ENCODE data around the gene GLRX3. TPM values are rescaled to one million over a fixed set of nuclear protein-coding genes. Genes with fewer than 3 reads are reported as not detected.

GLRX3 gene
- total RNA-seq, 1 experiment from 2014 or later = 98.1 TPM

- ChIA-PET CTCF (no interaction called here), POLR2A (ENCODE audit: unreplicated experiment) (no interaction called here)
- DNase-seq (no peak), ATAC-seq (no peak)
- Histone ChIP-seq H3K36me3 (ENCODE audit: low read depth, low read length) (no peaks in the 10 kb centered on the region), H3K4me1 (ENCODE audit: insufficient read depth, low read length) (no peaks in the 10 kb centered on the region), H3K9me3 (ENCODE audit: low read length) (no peaks in the 10 kb centered on the region), H3K9ac (ENCODE audit: low read length) (no peak overlapping the region), H3K27me3 (ENCODE audit: low read length) (no peaks in the 10 kb centered on the region), H3K9me2 (replicated peaks; ENCODE audit: low read length) (no peaks in the 10 kb centered on the region), H3K4me2 (ENCODE audit: low read length) (no peak overlapping the region), H3F3A (ENCODE audit: low read length, unreplicated experiment) (no peaks in the 10 kb centered on the region), H3K27ac (ENCODE audit: low read length) (no peak overlapping the region), H4K20me1 (ENCODE audit: low read length) (no peaks in the 10 kb centered on the region), H3K4me3 (ENCODE audit: low read length) (no peak overlapping the region), H3K79me2 (ENCODE audit: low read length) (no peaks in the 10 kb centered on the region), H2AFZ (ENCODE audit: low read length) (no peak overlapping the region)
- TF ChIP-seq EZH2phosphoT487 (IDR thresholded peaks at IDR 0.05; ENCODE audit: borderline replicate concordance, low read length) (no peak), EZH2 (IDR thresholded peaks at IDR 0.05; ENCODE audit: low read length, unreplicated experiment) (no peak)
- TF ChIP-seq, protein P1, sequence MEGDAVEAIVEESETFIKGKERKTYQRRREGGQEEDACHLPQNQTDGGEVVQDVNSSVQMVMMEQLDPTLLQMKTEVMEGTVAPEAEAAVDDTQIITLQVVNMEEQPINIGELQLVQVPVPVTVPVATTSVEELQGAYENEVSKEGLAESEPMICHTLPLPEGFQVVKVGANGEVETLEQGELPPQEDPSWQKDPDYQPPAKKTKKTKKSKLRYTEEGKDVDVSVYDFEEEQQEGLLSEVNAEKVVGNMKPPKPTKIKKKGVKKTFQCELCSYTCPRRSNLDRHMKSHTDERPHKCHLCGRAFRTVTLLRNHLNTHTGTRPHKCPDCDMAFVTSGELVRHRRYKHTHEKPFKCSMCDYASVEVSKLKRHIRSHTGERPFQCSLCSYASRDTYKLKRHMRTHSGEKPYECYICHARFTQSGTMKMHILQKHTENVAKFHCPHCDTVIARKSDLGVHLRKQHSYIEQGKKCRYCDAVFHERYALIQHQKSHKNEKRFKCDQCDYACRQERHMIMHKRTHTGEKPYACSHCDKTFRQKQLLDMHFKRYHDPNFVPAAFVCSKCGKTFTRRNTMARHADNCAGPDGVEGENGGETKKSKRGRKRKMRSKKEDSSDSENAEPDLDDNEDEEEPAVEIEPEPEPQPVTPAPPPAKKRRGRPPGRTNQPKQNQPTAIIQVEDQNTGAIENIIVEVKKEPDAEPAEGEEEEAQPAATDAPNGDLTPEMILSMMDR (conservative IDR thresholded peaks at IDR 0.05; ENCODE audit: low read depth, low read length) = no peak
- BruUV-seq (replicated peaks) = no TSS peak
- intact Hi-C loops (cut with micrococcal nuclease) = loop anchor here (10.0 kb wide), 1 partner anchor 1589 kb away; no protein-coding TSS in a partner anchor
These were observed 59.6 kb downstream of the GLRX3 start for GRCh38 chr10:130195746-130196294.

GRCh38 chr10:130196511-130197487, 60.6 kb downstream of the GLRX3 start:
- no peaks in the 10 kb centered on the region for H4K20me1 ChIP-seq (ENCODE audit: low read length)
- no TSS peak for BruUV-seq (replicated peaks)
- no peak overlapping the region for H2AFZ ChIP-seq (ENCODE audit: low read length)
- ChIA-PET POLR2A (ENCODE audit: unreplicated experiment) (no interaction called here), CTCF (no interaction called here)
- H3K9me3 ChIP-seq (ENCODE audit: low read length) = no peaks in the 10 kb centered on the region
- no peaks in the 10 kb centered on the region for H3K79me2 ChIP-seq (ENCODE audit: low read length)
- no peaks in the 10 kb centered on the region for H3K9me2 ChIP-seq (replicated peaks; ENCODE audit: low read length)
- no peaks in the 10 kb centered on the region for H3K27me3 ChIP-seq (ENCODE audit: low read length)
- ATAC-seq (no peak), DNase-seq (no peak)
- intact Hi-C loops (cut with micrococcal nuclease) = loop anchor here (10.0 kb wide), 1 partner anchor 1588 kb away; no protein-coding TSS in a partner anchor
- no peak overlapping the region for H3K4me2 ChIP-seq (ENCODE audit: low read length)
- H3K36me3 ChIP-seq (ENCODE audit: low read depth, low read length) = no peaks in the 10 kb centered on the region
- no peak overlapping the region for H3K9ac ChIP-seq (ENCODE audit: low read length)
- no peaks in the 10 kb centered on the region for H3F3A ChIP-seq (ENCODE audit: low read length, unreplicated experiment)
- no peaks in the 10 kb centered on the region for H3K4me1 ChIP-seq (ENCODE audit: insufficient read depth, low read length)
- TF ChIP-seq EZH2phosphoT487 (IDR thresholded peaks at IDR 0.05; ENCODE audit: borderline replicate concordance, low read length) = no peak
- TF ChIP-seq, protein P1 (conservative IDR thresholded peaks at IDR 0.05; ENCODE audit: low read depth, low read length) = no peak
- no peak for TF ChIP-seq EZH2 (IDR thresholded peaks at IDR 0.05; ENCODE audit: low read length, unreplicated experiment)
- H3K4me3 ChIP-seq (ENCODE audit: low read length) = no peak overlapping the region
- no peak overlapping the region for H3K27ac ChIP-seq (ENCODE audit: low read length)

Data from PC-3 (cell line).